Myocyte (in vitro differentiated cells): ENCODE measurements around the gene NOTCH1. TPM values are rescaled to one million over a fixed set of nuclear protein-coding genes. Genes with fewer than 3 reads are reported as not detected.

Experiments
- DNase-seq: peaks from one replicate; pipeline ENCODE4 v3.0.0-alpha.2; 2012; ENCODE audit warnings: low read depth
- total RNA-seq: library from RNA; depleted of rRNA; stranded (reverse); fragments of >200 nt; gene quantifications from 2 replicates; pipeline ENCODE4 v1.2.3, GENCODE V29; 2014

The NOTCH1 gene
- total RNA-seq, 1 donor from 2014 or later, result 6.2 TPM

DNA sequence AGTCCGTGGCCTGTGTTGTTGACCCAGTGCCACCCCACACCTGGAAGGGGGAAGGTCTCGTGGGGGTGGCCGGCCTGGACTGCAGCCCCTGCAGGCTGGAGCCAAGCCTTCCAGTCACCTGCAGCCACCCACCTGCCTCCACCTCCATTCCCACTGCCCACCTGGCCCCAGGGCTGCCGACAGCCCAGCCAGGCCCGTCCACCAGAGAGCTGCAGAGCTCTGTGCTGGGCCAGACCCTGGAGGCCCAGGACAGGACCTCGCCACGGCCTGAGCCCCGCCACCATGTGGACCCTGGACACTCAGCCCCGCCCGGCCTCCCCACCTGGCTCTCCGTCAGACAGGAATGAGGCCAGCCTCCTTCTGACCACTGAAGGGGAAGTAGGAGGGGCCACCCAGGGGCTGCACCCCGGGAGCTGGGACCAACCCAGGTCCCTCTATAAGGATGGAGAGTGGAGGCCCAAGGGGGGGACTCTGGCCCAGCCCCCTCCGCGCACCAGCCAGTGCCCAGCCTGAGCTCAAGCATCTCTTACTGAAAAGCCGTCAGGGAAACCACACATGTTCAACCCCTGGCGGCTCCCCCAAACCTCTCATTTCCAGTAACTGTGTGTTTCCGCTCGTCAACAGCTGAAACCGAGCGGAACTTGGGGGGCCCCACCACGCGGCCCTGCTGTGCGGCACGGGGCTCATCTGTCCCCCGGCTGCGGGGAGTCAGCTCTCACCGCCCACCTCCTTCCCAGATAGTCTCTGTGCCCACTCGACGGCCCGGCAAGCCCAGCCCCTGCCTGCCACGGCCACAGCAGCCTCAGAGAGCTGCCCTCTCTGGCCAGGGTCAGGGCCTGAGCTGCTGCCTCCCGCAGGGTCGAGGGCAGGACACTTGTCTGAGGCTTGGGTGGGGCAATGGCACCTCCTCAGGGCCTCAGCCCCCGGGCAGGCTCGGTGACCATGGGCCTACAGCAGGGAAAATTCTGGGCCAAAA is 12.8 kb downstream of the NOTCH1 start:
- no peak for DNase-seq

GRCh38 chr9:136531904-136532798 is 13.7 kb downstream of the NOTCH1 start:
- DNase-seq, result peak; percentile 50

DNA sequence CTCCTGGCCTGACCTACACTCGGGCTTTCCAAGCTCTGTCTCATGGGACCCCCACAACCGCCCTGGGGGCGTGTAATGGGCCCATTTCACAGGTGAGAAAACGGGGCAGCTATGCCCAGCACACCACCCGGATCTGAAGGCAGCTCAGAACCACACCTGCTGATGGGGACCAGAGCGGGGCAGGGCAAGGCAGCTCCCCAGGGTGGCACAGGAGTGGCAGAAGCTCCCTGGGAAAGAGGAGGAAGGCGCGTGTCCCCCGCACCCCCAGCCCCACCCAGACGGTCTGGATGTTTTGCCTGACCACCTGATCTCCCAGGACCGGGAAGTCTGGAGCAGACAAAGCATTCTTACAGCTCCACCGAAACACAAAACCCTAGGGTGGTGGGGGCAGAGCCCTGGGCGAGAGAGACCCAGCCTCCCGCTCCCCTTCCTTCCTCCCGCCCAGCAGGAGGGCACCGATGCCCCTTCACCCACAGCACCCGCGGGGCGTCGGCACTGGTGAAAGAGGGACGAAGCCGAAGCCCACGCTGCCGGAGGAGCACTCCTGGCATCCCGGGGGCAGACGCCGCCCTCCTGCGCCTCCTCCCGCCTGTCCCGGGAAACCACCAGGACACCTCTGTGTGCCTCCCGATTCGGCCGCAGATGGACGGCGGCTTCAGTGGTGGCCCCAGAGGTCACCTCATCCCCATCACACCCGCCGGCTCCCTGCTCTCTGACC is 14.5 kb downstream of the NOTCH1 start:
- DNase-seq, result no peak

GRCh38 chr9:136530461-136531089 is 15.3 kb downstream of the NOTCH1 start:
- no peak for DNase-seq

DNA sequence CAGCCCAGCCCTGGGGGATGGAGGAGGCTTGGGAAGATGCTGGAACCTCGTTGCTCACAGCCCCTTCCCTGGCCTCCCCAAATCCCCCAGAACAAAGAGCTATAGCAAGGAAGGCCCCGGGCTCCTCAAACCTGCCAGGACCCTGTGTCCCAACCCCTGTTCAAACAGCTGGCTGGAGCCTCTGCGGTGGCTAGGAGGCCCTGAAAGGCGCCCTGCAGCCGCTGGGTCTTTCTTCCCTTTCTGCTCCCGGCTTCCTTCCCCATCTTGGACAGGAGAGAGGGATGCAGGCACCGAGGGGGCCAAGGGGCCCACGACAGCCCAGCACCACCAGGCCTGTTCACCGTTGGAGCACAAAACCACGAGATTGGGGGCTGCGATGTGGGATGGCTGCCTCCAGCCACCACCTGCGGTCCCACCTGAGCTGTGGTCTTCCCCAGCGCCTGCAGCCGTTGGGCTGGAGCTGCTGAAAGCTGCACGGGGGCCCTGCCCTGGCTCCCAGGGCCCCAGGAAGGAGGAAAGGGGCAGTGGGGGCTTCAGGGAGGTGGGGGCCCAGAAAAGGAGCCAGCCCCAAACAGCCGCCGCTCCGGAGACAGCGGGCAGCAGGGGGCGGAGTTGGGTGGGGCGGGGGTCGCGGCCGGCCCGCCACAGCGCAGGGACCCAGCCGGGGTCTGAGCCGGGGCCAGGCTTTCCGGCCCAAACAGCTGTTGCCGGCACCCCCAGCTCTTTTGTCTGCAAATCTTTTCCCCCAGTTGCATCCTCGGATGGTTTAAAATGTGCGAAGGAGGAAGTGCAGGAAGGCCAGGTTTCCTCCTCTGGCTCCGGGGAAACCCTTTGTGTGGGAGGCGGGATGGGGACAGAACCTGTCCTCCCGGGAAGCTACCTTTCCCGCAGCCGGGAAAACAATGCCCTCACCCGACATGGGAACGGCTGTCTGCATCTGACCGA is 16.1 kb downstream of the NOTCH1 start:
- no peak for DNase-seq

- no peak for DNase-seq
These were observed 17.0 kb downstream of the NOTCH1 start for GRCh38 chr9:136528716-136529341.

DNA sequence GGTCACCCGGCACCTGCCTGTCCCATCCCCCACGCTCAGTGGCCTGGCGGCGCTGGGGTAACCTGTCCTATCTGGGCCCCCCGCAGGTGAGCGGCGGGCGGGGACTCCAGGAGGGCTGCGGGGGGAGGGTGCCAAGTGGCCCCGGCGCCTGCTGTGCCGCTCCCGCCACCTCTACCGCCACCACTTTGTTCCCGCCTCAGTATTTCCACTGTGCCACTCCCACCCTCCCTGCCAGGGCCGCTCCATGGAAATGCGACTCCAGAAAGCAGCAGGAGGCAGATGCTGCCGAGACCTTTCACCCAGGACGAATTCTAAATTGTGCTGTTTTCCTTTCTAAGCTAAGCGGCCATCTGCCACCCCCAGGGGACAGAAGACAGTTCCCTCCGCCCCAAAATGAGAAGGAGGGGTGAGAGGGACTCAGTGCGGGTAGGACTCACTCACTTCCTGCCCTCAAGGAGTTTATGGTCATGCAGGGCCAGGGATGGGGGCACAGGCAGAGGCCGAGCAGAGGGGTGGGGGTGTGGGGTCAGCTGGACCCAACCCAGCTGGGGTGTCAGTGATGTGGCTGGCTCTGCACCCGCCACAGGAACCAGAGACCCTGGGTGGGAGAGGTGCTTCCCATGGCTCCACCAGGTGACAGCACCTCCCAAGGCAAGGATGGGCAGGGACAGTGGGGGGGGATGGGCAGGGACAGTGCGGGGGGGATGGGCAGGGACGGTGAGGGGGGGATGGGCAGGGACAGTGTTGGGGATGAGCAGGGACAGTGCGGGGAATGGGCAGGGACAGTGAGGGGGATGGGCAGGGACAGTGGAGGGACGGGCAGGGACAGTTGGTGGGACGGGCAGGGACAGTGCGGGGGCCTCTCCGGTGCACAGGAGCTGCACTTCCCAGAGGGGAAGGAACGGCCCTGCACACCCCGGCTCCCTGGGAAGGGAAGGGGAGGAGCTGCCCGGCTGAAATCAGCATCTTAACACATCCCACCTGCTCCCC is 17.8 kb downstream of the NOTCH1 start:
- peak; percentile 32 for DNase-seq

GRCh38 chr9:136527131-136527530 is 18.7 kb downstream of the NOTCH1 start:
- DNase-seq, result no peak

DNA sequence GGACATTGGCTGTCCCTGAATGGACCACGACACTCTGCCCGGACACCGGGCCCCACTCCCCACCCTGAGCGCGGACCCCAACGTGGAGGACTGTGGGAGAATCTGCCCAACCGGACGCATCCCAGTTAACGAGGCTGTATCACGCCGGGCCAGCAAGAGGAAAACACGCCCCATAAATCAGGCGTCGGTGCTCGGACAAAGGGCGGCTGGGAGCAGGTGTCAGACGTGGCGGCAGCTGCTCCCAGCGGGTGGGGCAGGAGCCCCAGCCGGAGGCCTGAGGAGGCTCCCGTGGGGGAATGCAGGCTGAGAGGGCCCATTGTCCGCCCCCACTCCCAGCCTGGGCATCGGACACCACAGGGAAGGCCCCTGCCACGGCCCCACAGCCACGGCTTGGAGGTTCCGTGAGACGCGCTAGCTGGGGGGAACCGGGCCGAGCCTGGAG is 19.2 kb downstream of the NOTCH1 start:
- peak; percentile 75 for DNase-seq

DNA sequence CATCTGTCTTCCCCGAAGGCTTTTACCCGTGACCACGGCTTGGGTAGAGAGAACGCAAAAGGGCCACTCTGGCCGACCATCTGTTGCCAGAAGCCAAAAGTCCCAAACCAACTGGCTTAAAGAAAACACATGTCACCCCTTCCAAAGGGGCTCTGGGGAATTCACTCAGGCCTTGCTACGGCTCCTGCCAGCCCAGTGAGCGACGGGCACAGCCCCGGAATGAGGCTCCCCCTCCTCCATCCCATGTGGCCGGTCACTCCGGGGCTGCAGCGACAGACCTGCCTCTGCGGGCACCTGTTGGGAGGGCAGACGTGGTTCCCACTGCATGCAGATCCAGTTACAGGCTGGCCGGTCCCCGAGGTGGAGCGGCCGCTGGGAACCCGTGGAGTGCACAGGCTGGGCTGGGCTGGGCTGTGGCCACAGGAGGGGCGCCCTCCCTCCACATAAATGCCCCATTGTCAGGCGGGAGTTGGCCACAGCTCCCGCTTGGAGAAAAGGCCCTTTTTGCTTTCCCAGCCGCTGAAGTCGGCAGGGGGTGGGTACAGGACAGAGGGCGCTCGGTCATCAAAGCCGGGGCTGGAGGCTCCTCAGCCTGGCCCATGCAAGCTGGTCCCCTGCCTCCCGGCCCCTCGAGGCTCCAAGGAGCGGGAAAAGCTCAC is 19.9 kb downstream of the NOTCH1 start:
- DNase-seq, result peak; percentile 96

GRCh38 chr9:136525207-136525606 is 20.6 kb downstream of the NOTCH1 start:
- DNase-seq, result peak; percentile 69

GRCh38 chr9:136522314-136523237 is 23.3 kb downstream of the NOTCH1 start:
- no peak for DNase-seq

GRCh38 chr9:136521537-136521936 is 24.3 kb downstream of the NOTCH1 start:
- DNase-seq, result no peak

DNA sequence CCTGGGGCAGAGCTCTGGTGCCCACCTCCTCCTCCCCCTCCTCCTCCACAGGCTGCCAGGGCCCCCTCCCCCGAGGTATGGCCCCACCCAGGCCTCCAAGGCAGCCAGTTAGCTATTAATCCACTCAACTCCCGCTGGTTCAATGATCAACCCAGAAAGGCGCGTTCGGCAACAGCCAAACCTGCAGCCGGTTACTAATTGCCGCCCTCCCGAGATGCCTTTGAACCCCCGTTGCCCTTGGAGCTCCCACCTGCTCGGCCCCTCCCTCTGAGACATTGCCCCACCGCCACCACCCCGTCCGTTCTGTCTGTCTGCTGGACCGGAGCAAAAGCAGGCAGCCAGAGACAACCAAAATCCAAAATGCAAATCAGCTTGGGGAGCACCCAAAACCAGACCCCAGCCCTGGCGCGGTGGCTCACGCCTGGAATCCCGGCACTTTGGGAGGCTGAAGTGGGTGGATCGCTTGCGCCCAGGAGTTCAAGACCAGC is 25.8 kb downstream of the NOTCH1 start:
- DNase-seq, result no peak

DNA sequence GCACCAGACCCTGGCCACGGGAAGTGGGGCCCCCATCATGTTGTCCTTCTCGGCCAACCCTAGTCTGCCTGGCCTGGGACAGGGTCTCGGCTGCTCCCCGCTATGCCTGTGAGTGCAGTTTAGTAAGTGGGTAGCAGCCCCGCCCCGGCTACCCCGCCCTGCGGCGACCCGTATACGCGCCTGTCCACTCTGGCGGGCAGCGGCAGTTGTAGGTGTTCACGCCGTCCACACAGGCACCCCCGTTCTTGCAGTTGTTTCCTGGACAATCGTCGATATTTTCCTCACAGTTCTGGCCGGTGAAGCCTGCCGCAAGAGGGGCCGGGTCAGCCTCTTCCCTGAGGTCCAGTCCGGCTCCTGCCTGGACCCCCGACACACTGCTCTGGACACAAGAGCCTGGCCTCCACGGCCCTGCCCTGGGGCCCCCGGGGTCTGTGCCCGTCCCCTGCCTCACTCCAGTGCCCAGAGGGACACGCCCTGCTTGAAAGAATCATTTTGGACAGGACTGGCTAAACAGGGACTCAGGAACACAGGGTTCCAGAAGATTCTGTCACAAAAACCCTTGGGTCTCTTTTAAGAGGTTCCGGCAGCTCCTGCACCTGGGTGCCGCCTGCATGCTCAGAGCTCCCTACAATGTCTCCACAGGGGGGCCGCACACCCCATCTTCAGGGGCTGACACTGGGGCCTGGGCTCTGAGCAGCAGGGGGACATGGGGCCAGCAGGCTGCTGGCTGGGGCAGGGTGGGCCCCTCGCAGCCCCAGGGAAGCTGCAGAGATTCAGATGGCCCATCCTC is 26.4 kb downstream of the NOTCH1 start:
- no peak for DNase-seq
